Right cardiac atrium (tissue), 5 donors: Measurements from ENCODE around the gene DEDD. TPM values are rescaled to one million over a fixed set of nuclear protein-coding genes. Genes with fewer than 3 reads are reported as not detected.
A peak's percentile ranks its signal among the peaks of the same experiment; 100 is the strongest.

Experiments used
- ATAC-seq, 2 donors: fragments of 200-7000 bp; cut with Tn5 transposase; one replicate each; pipeline versions ENCODE4 v1.8.0 to v1.9.1; 2020; ENCODE audit warnings: moderate library complexity in 2 of 2, mild to moderate bottlenecking in 1 of 2
- DNase-seq, 3 donors: peaks; one replicate each; pipeline ENCODE4 v3.0.0-alpha.2; 2020
- H3K27ac ChIP-seq: one replicate; pipeline ENCODE4 v1.5.1; 2013; ENCODE audit warnings: mild to moderate bottlenecking, low read length, control low read depth, moderate library complexity
- H3K27me3 ChIP-seq: one replicate; pipeline ENCODE4 v1.6.1; 2013; ENCODE audit not compliant: control insufficient read depth, insufficient read depth
- H3K4me1 ChIP-seq: one replicate; pipeline ENCODE4 v1.6.1; 2013; ENCODE audit warnings: low read length; ENCODE audit not compliant: control insufficient read depth, insufficient read depth
- H3K4me3 ChIP-seq: one replicate; pipeline ENCODE4 v1.5.1; 2013; ENCODE audit warnings: low read length, control low read depth
- H3K9me3 ChIP-seq: one replicate; pipeline ENCODE4 v1.6.1; 2013; ENCODE audit warnings: low read length; ENCODE audit not compliant: control insufficient read depth
- WGBS: extraction: QIAGEN DNeasy Blood & Tissue Kit; methylation state at CpG from one replicate; pipeline ENCODE4 v1.1.7; 2013; 5-methylcytosine and 5-hydroxymethylcytosine counted together
- intact Hi-C, 4 donors: fragments of 100-400 bp; cut with DNase I; formaldehyde crosslinking; loops; one replicate each; pipeline versions ENCODE4 v1.11.0 to v1.14.0; 2022 to 2023
- polyA plus RNA-seq: library from polyadenylated mRNA; stranded (reverse); fragments of 200-250 nt; gene quantifications from one replicate; pipeline ENCODE4 v1.2.3, GENCODE V29; 2013
- total RNA-seq, 4 donors: library from RNA; stranded (reverse); fragmentation: NEBNext Ultra II Directional; extraction: Animal tissue kit (Norgen Biotek cat#: 25700); gene quantifications; one replicate each; pipeline ENCODE4 v1.2.1, GENCODE V29; 2021
- donor health status: healthy with polysubstance abuse.
- donor health status: DM: no; HTN: yes; CAD: no.
- donor health status: DM: no; HTN: no; CAD: no.
- donor health status: DM: no; HTN: yes; CAD: no; lungs with severe emphysema.
- donor health status: DM: yes; HTN: yes; CAD: no.

DEDD gene
- total and polyA plus RNA-seq, 5 donors = 15.5 to 30.6 (median 28.4) TPM

DNA sequence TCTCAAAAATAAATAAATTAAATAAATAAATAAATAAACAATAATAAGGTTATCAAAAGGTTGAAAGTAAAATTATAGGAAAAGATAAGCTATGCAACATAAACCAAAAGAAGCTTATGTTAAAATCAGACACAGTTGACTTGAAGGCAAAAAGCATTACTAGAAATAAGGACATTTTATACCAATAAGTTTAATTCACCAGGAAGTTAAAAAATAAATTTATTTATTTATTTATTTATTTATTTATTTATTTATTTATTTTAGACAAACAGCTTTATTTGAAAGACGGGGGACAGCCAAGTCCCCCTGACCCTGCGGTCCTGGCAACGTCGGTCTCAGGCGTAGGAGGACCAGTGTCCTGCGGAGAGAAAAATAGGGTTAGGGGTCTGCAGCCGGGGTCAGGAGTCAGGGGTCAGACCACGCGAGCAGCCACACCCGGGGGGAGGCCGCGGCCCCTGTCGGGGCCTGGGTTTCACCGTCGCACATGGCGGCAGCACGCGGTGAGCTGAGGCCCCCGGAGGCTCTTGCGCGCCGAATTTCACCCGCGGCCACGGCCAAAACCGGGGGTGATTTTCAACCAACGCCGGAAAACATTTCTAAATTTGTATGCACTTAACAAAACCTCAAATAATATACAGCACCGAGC lies 8.4 kb upstream of the DEDD start:
- 95% methylated on average over 29 of the region's 29 CpGs for WGBS
- Histone ChIP-seq H3K4me3 (no peak overlapping the region), H3K4me1 (no peaks in the 10 kb centered on the region), H3K9me3 (no peaks in the 10 kb centered on the region), H3K27ac (no peak overlapping the region), H3K27me3 (no peaks in the 10 kb centered on the region)
- intact Hi-C loops = no loop called here
- peak in 1 of 2 donors; percentile 39 for ATAC-seq
- DNase-seq = peak in 1 of 3 donors; percentile 42

GRCh38 chr1:161139766-161140165 lies 7.3 kb upstream of the DEDD start:
- H3K27ac ChIP-seq = no peak overlapping the region
- intact Hi-C loops = loop anchor here in 3 of 4 donors (10.0 kb wide), 3 partner anchors 65 to 145 kb away; partner anchors contain the start of gene USF1 (in 1 of the 3)
- no peaks in the 10 kb centered on the region for H3K27me3 ChIP-seq
- H3K9me3 ChIP-seq = no peaks in the 10 kb centered on the region
- H3K4me3 ChIP-seq = no peak overlapping the region
- ATAC-seq = peak; percentile 30 to 43
- no peaks in the 10 kb centered on the region for H3K4me1 ChIP-seq
- no peak for DNase-seq
- 28% methylated on average over 1 of the region's 1 CpG for WGBS

DNA sequence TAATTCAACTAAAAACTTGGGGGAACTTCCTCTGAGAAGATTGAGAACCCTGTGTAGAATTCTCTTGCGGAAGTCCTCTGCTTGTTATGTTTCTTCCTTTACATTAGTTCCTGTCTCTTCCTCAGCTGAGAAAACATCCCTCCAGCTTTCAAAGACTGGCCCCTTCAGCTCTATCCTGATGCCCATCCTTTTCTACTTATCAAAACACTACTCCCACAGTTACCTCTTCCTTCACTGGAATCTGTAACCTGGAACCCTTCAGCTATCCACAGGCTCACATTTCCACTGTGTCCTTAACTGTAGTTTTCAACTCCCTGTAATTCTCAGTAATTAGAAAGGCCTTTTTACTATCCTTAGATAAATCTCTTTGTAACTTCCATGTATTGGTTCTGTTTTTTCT lies 6.0 kb upstream of the DEDD start:
- intact Hi-C loops = loop anchor here in 3 of 4 donors (10.0 kb wide), 3 partner anchors 64 to 144 kb away; partner anchors contain the start of gene USF1 (in 1 of the 3)
- 62% methylated on average over 1 of the region's 1 CpG for WGBS
- no peak overlapping the region for H3K27ac ChIP-seq

GRCh38 chr1:161137881-161138280 lies 5.4 kb upstream of the DEDD start:
- Histone ChIP-seq H3K4me1 (no peaks in the 10 kb centered on the region), H3K9me3 (no peaks in the 10 kb centered on the region), H3K27me3 (no peaks in the 10 kb centered on the region), H3K4me3 (no peak overlapping the region), H3K27ac (no peak overlapping the region)
- WGBS = 56% methylated on average over 3 of the region's 3 CpGs
- DNase-seq = peak in 1 of 3 donors; percentile 9
- ATAC-seq = no peak
- intact Hi-C loops = loop anchor here in 3 of 4 donors (10.0 kb wide), 3 partner anchors 63 to 143 kb away; partner anchors contain the start of gene USF1 (in 1 of the 3)

More for the DNA sequence above, 6.0 kb upstream of the DEDD start:
- peak in 1 of 3 donors; percentile 6 for DNase-seq
- Histone ChIP-seq H3K4me1 (no peaks in the 10 kb centered on the region), H3K27me3 (no peaks in the 10 kb centered on the region), H3K9me3 (no peaks in the 10 kb centered on the region), H3K4me3 (no peak overlapping the region)
- no peak for ATAC-seq

- H3K9me3 ChIP-seq = no peaks in the 10 kb centered on the region
- H3K27ac ChIP-seq = peak overlapping the region; percentile 98
- DNase-seq (no peak), ATAC-seq (no peak)
- no peaks in the 10 kb centered on the region for H3K27me3 ChIP-seq
- H3K4me3 ChIP-seq = peak overlapping the region; percentile 86
- H3K4me1 ChIP-seq = no peaks in the 10 kb centered on the region
- intact Hi-C loops = loop anchor here in 3 of 4 donors (10.0 kb wide), 3 partner anchors 58 to 138 kb away; partner anchors contain the start of gene USF1 (in 1 of the 3)
- WGBS = 6% methylated on average over 11 of the region's 11 CpGs
Measured at GRCh38 chr1:161133220-161133740, 813 bp upstream of the DEDD start.

GRCh38 chr1:161131523-161132409 lies 701 bp downstream of the DEDD start:
- DNase-seq = no peak
- H3K4me3 ChIP-seq = peak overlapping the region; percentile 86
- intact Hi-C loops = loop anchor here in 3 of 4 donors (10.0 kb wide), 3 partner anchors 57 to 137 kb away; partner anchors contain the start of gene USF1 (in 1 of the 3)
- 2% methylated on average over 22 of the region's 22 CpGs for WGBS
- no peaks in the 10 kb centered on the region for H3K4me1 ChIP-seq
- no peaks in the 10 kb centered on the region for H3K27me3 ChIP-seq
- no peaks in the 10 kb centered on the region for H3K9me3 ChIP-seq
- peak overlapping the region; percentile 98 for H3K27ac ChIP-seq
- ATAC-seq = peak; percentile 20 to 24

DNA sequence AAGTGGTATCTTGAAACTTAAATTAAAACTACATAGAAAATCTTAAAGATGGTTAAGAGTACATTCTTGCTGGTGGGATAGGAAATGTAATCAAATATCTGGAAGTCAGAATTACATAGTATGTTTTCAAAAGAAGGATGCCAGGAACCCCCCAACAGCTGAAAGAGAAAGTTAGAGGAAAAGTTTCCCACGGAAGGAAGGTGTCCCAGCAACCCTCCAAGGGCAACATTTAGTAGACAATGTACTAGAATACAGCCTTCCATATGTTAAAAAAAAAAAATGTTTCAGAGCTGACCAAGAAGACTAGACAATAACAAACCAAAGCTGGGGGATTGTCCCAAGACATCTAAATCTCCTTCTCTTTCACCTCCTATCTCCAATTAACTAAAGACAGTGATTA lies 2.2 kb downstream of the DEDD start:
- intact Hi-C loops = loop anchor here in 3 of 4 donors (10.0 kb wide), 3 partner anchors 55 to 135 kb away; partner anchors contain the start of gene USF1 (in 1 of the 3)
- no peak for DNase-seq
- Histone ChIP-seq H3K4me1 (no peaks in the 10 kb centered on the region), H3K27ac (no peak overlapping the region), H3K27me3 (no peaks in the 10 kb centered on the region), H3K9me3 (no peaks in the 10 kb centered on the region), H3K4me3 (no peak overlapping the region)
- no peak for ATAC-seq
- WGBS = 35% methylated on average over 1 of the region's 1 CpG

DNA sequence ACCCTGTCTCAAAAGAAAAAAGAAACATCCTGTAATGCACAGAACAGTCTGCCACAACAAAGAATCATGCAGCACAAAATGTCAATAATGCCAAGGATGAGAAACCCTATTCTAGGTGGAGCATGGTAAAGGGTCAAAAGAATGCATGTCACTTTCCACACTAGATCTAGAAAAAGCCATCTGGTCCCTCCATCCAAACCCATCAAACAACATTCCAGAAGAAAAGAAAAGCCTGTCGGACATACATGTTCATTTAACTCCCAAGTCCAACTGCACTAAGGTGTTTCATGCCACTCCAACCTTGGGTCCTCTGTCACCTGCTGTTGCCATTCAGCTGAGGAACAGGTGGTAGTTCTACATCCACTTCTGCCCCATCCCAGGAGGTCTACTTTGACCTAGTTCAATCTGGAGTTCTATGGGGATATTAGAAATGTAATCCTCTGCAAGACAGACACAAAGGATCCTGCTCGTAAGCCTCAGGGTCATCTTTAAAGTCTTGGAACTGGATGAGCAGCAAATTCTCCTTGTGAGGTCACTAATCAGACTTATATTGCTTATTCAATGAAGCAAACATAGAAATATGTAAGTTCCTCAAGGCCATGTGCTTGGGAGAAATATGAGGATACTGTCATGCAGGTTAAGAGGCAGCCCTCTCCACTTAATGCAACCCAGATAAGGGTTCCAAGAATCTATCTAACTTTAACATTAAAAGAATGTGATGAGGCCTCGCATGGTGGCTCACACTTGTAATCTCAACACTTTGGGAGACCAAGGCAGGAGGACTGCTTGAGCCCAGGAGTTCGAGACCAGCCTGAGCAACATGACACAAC lies 3.7 kb downstream of the DEDD start:
- Histone ChIP-seq H3K27me3 (no peaks in the 10 kb centered on the region), H3K27ac (no peak overlapping the region), H3K9me3 (no peaks in the 10 kb centered on the region), H3K4me1 (no peaks in the 10 kb centered on the region), H3K4me3 (no peak overlapping the region)
- ATAC-seq = no peak
- no peak for DNase-seq
- WGBS = 86% methylated on average over 4 of the region's 4 CpGs
- intact Hi-C loops = no loop called here

DNA sequence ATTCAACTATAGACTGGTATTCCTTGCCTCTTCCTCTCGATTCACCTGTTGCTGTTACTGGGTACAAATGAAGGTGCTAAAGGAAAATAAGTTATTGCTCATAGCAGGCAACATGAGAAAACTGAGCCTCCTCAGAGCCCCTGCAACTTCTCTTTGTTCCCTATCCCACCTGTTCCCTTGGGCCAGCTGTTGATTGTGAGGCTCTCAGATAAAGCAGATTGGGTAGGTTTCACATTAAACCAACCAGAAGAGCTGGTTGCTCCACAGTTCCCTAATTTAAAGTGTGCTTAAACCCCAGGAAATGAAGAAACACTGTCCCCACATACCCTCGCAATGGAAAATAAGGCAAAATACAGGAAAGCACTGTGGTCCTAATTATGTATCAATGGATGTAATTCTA lies 4.8 kb downstream of the DEDD start:
- H3K4me1 ChIP-seq = no peaks in the 10 kb centered on the region
- WGBS = 84% methylated on average over 2 of the region's 2 CpGs
- ATAC-seq = no peak
- intact Hi-C loops = no loop called here
- no peak overlapping the region for H3K27ac ChIP-seq
- no peaks in the 10 kb centered on the region for H3K27me3 ChIP-seq
- DNase-seq = no peak
- H3K4me3 ChIP-seq = no peak overlapping the region
- H3K9me3 ChIP-seq = no peaks in the 10 kb centered on the region

DNA sequence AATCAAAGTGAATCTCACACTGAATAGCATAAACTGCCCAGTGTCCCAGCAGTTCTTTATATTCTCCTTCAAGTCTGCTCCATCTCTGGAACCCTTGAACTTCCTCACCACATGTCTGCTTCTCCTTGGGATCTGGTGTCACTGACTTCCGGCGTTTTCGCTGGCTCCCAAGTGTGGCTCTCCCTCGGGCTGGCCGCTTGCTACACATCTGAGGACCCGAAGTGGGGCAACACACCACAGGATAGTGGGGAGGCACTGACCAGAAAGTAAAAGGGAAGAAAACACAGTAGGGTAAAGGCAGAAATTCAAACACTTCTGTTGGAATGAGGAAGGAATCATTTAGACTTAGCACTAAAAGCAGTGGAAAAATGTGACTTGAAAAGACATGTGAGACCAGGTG lies 9.5 kb downstream of the DEDD start:
- DNase-seq = no peak
- no peaks in the 10 kb centered on the region for H3K27me3 ChIP-seq
- H3K9me3 ChIP-seq = no peaks in the 10 kb centered on the region
- 87% methylated on average over 6 of the region's 6 CpGs for WGBS
- no peak overlapping the region for H3K4me3 ChIP-seq
- no peak overlapping the region for H3K27ac ChIP-seq
- ATAC-seq = no peak
- H3K4me1 ChIP-seq = peaks cover 8% of the 10 kb centered on the region
- intact Hi-C loops = no loop called here
